Spleen (tissue), 11 donors: ENCODE results near the gene RAB27A. TPM values are rescaled to one million over a fixed set of nuclear protein-coding genes. Genes with fewer than 3 reads are reported as not detected.

Experiments
- DNase-seq: peaks from one replicate; pipeline ENCODE4 v3.0.0-alpha.2; 2020
- H3K27ac ChIP-seq, 8 donors: fragments of 200-600 bp; sonication (generic) in 7 of 8; 1 replicate in 4 of 8; 2 replicates in 4 of 8; pipeline versions ENCODE4 v1.5.0 to v1.8.0; 2016 to 2021; ENCODE audit warnings: inconsistent platforms in 4 of 8, mild to moderate bottlenecking in 4 of 8, moderate library complexity in 1 of 8
- H3K27me3 ChIP-seq, 7 donors: fragments of 200-600 bp; sonication (generic) in 6 of 7; replicated peaks in 1 of 7; 1 replicate in 4 of 7; 2 replicates in 3 of 7; pipeline versions ENCODE4 v1.5.0 to v1.8.0; 2016 to 2021; ENCODE audit warnings: inconsistent platforms in 3 of 7, mild to moderate bottlenecking in 1 of 7
- H3K36me3 ChIP-seq, 6 donors: fragments of 200-600 bp; sonication (generic) in 5 of 6; 1 replicate in 4 of 6; 2 replicates in 2 of 6; pipeline versions ENCODE4 v1.5.0 to v1.8.0; 2016 to 2021; ENCODE audit warnings: inconsistent platforms in 2 of 6
- H3K4me1 ChIP-seq, 6 donors: fragments of 200-600 bp; sonication (generic) in 5 of 6; 1 replicate in 3 of 6; 2 replicates in 3 of 6; pipeline versions ENCODE4 v1.5.0 to v1.8.0; 2016 to 2021; ENCODE audit warnings: inconsistent platforms in 3 of 6
- H3K4me3 ChIP-seq, 8 donors: fragments of 200-600 bp; sonication (generic) in 7 of 8; 1 replicate in 4 of 8; 2 replicates in 4 of 8; pipeline versions ENCODE4 v1.5.0 to v1.8.0; 2016 to 2021; ENCODE audit warnings: inconsistent platforms in 4 of 8, mild to moderate bottlenecking in 4 of 8, moderate library complexity in 2 of 8
- H3K9me3 ChIP-seq, 8 donors: fragments of 200-600 bp; sonication (generic) in 7 of 8; 1 replicate in 4 of 8; 2 replicates in 4 of 8; pipeline versions ENCODE4 v1.5.0 to v1.8.0; 2016 to 2021; ENCODE audit warnings: inconsistent platforms in 4 of 8
- POLR2A ChIP-seq, 3 donors: fragments of 450-650 bp; IDR thresholded peaks; one replicate each; pipeline ENCODE4 v1.5.1; 2017; ENCODE audit warnings: antibody characterized with exemption in 3 of 3, mild to moderate bottlenecking in 1 of 3
- POLR2AphosphoS5 ChIP-seq, 3 donors: sonication (generic); formaldehyde crosslinking; IDR thresholded peaks; one replicate each; pipeline ENCODE4 v1.5.1; 2017; ENCODE audit warnings: antibody characterized with exemption in 3 of 3
- WGBS, 5 donors: extraction: QIAGEN DNeasy Blood & Tissue Kit in 3 of 5; methylation state at CpG; one replicate each; pipeline versions ENCODE4 v1.1.5 to v1.1.7; 2013 to 2018; 5-methylcytosine and 5-hydroxymethylcytosine counted together
- intact Hi-C: fragments of 100-400 bp; cut with DNase I; formaldehyde crosslinking; loops from one replicate; pipeline ENCODE4 v1.15.0; 2023; ENCODE audit warnings: low total_unique reads
- polyA plus RNA-seq, 3 donors: library from polyadenylated mRNA; stranded (reverse); fragments of 200-250 nt; gene quantifications; one replicate each; pipeline ENCODE4 v1.2.1, GENCODE V29; 2013
- total RNA-seq, 7 donors: library from RNA; depleted of rRNA in 3 of 7; stranded (reverse); fragments of >200 nt in 3 of 7; fragmentation: NEBNext Ultra II Directional in 4 of 7; extraction: Animal tissue kit (Norgen Biotek cat#: 25700) in 4 of 7; gene quantifications; one replicate each; pipeline versions ENCODE4 v1.1.0 to v1.2.1, GENCODE V29; 2016 to 2021
- TF ChIP-seq, protein P1 (sequence below), 11 experiments: fragments of 200-600 bp in 7 of 11; fragments of 450-650 bp in 4 of 11; sonication (generic) in 4 of 11; IDR thresholded peaks in 8 of 11; conservative IDR thresholded peaks in 3 of 11; 1 replicate in 7 of 11; 2 replicates in 4 of 11; pipeline versions ENCODE4 v1.4.0 to v1.8.0; 2016 to 2021; ENCODE audit warnings: antibody characterized with exemption in 11 of 11, inconsistent platforms in 4 of 11, mild to moderate bottlenecking in 1 of 11
- donor health status: healthy with polysubstance abuse.
- donor health status: DM: no; HTN: no; CAD: no; lungs with moderate emphysema.
- donor health status: DM: no; HTN: no; CAD: no.
- donor health status: Bipolar disorder and iron deficiency.
- donor health status: healthy.
- donor health status: DM: no; HTN: no; CAD: no.
- donor health status: DM: yes; HTN: yes; CAD: no.

Gene RAB27A
- total and polyA plus RNA-seq, 10 donors: 9.4 to 72.0 (median 36.5) TPM

DNA sequence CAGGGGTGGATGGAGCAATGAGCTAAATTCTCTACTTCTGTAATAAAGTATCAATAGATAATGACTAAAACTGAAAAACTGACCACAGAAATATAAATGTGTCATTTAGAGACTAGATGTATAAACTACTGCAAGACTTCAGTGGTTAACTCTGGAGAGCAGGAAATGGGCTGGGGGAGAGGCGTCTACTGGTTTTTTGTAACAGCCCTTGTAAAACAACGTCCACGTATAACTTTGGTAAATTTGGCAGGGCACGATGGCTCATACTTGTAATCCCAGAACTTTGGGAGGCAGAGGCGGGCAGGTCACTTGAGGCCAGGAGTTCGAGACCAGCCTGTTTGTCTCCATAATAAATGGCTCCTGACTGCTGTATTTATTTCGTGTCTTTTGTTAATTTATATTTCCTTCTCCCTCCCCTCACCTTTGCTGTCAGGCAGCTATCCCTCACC, 12.5 kb downstream of the RAB27A start:
- peak overlapping the region in 1 of 8 donors; percentile 33 for H3K4me3 ChIP-seq
- peak overlapping the region; percentile 49 to 98 (median 69) for H3K27ac ChIP-seq
- peaks cover 0 to 4% (median 0%) of the 10 kb centered on the region in 6 donors for H3K36me3 ChIP-seq
- H3K9me3 ChIP-seq: no peaks in the 10 kb centered on the region
- DNase-seq: no peak
- TF ChIP-seq, protein P1, sequence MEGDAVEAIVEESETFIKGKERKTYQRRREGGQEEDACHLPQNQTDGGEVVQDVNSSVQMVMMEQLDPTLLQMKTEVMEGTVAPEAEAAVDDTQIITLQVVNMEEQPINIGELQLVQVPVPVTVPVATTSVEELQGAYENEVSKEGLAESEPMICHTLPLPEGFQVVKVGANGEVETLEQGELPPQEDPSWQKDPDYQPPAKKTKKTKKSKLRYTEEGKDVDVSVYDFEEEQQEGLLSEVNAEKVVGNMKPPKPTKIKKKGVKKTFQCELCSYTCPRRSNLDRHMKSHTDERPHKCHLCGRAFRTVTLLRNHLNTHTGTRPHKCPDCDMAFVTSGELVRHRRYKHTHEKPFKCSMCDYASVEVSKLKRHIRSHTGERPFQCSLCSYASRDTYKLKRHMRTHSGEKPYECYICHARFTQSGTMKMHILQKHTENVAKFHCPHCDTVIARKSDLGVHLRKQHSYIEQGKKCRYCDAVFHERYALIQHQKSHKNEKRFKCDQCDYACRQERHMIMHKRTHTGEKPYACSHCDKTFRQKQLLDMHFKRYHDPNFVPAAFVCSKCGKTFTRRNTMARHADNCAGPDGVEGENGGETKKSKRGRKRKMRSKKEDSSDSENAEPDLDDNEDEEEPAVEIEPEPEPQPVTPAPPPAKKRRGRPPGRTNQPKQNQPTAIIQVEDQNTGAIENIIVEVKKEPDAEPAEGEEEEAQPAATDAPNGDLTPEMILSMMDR (IDR thresholded peaks at IDR 0.05 in 8 of 11, conservative IDR thresholded peaks at IDR 0.05 in 3 of 11): no peak
- TF ChIP-seq POLR2AphosphoS5 (IDR thresholded peaks at IDR 0.05): no peak
- no peak for TF ChIP-seq POLR2A (IDR thresholded peaks at IDR 0.05)
- no peaks in the 10 kb centered on the region for H3K27me3 ChIP-seq
- intact Hi-C loops: no loop called here
- WGBS, 5 donors: 11 to 21% (median 18%) methylated on average over 7 of the region's 7 CpGs
- peaks cover 24 to 99% (median 68%) of the 10 kb centered on the region in 6 donors for H3K4me1 ChIP-seq

- Histone ChIP-seq H3K4me3 (no peak overlapping the region), H3K27ac (peak overlapping the region in 6 of 8 donors; percentile 69 to 98 (median 82)), H3K36me3 (peaks cover 0 to 4% (median 0%) of the 10 kb centered on the region in 6 donors), H3K4me1 (peaks cover 24 to 99% (median 64%) of the 10 kb centered on the region in 6 donors), H3K27me3 (no peaks in the 10 kb centered on the region), H3K9me3 (no peaks in the 10 kb centered on the region)
- intact Hi-C loops: no loop called here
- 82 to 92% (median 88%) methylated on average over 5 of the region's 5 CpGs for WGBS, 5 donors
- TF ChIP-seq POLR2A (IDR thresholded peaks at IDR 0.05) (no peak), POLR2AphosphoS5 (IDR thresholded peaks at IDR 0.05) (no peak)
- TF ChIP-seq, protein P1 (IDR thresholded peaks at IDR 0.05 in 8 of 11, conservative IDR thresholded peaks at IDR 0.05 in 3 of 11): no peak
- no peak for DNase-seq
Measured at GRCh38 chr15:55276324-55276723, 13.3 kb downstream of the RAB27A start.

GRCh38 chr15:55270291-55270690, 19.3 kb downstream of the RAB27A start:
- Histone ChIP-seq H3K27me3 (no peaks in the 10 kb centered on the region), H3K4me3 (no peak overlapping the region), H3K9me3 (no peaks in the 10 kb centered on the region), H3K27ac (peak overlapping the region in 4 of 8 donors; percentile 10 to 97 (median 92)), H3K36me3 (peaks cover 0 to 19% (median 0%) of the 10 kb centered on the region in 6 donors), H3K4me1 (peaks cover 7 to 99% (median 52%) of the 10 kb centered on the region in 6 donors)
- TF ChIP-seq, protein P1 (IDR thresholded peaks at IDR 0.05 in 8 of 11, conservative IDR thresholded peaks at IDR 0.05 in 3 of 11): no peak
- TF ChIP-seq POLR2AphosphoS5 (IDR thresholded peaks at IDR 0.05) (no peak), POLR2A (IDR thresholded peaks at IDR 0.05) (no peak)
- DNase-seq: no peak
- 68 to 86% (median 83%) methylated on average over 6 of the region's 6 CpGs for WGBS, 5 donors
- intact Hi-C loops: no loop called here

GRCh38 chr15:55268176-55268695, 21.4 kb downstream of the RAB27A start:
- TF ChIP-seq POLR2A (IDR thresholded peaks at IDR 0.05): no peak
- no peak for DNase-seq
- intact Hi-C loops: no loop called here
- Histone ChIP-seq H3K9me3 (no peaks in the 10 kb centered on the region), H3K27me3 (no peaks in the 10 kb centered on the region), H3K4me1 (peaks cover 7 to 91% (median 42%) of the 10 kb centered on the region in 6 donors), H3K36me3 (peaks cover 0 to 26% (median 3%) of the 10 kb centered on the region in 6 donors), H3K27ac (peak overlapping the region; percentile 10 to 97 (median 86)), H3K4me3 (peak overlapping the region in 1 of 8 donors; percentile 51)
- 80 to 94% (median 85%) methylated on average over 2 of the region's 2 CpGs for WGBS, 5 donors
